SU-DHL-6 (cell line): Measurements from ENCODE around the gene KDM4F.
A peak's percentile ranks its signal among the peaks of the same experiment; 100 is the strongest.

ENCODE experiments used
- H2AFZ ChIP-seq: fragments of 200-600 bp; sonication (generic); 2 replicates; pipeline ENCODE4 v1.6.1; 2014; ENCODE audit warnings: low read depth, mild to moderate bottlenecking, moderate library complexity, mixed read lengths, antibody characterized with exemption, low read length; ENCODE audit not compliant: severe bottlenecking
- H3F3A ChIP-seq: fragments of 200-600 bp; shearing (Covaris generic); 2 replicates; pipeline ENCODE4 v1.6.0; 2016; ENCODE audit warnings: antibody characterized with exemption, mild to moderate bottlenecking; ENCODE audit not compliant: insufficient read depth
- H3K27ac ChIP-seq: fragments of 200-600 bp; sonication (generic); 2 replicates; pipeline ENCODE4 v1.5.1; 2016; ENCODE audit warnings: low read depth, mild to moderate bottlenecking, low read length, moderate library complexity, mixed read lengths
- H3K27me3 ChIP-seq: fragments of 200-600 bp; sonication (generic), shearing (Covaris generic); 2 replicates; pipeline ENCODE4 v1.6.0; 2014; ENCODE audit warnings: mild to moderate bottlenecking, low read length
- H3K36me3 ChIP-seq: fragments of 200-600 bp; sonication (generic); 2 replicates; pipeline ENCODE4 v1.6.1; 2014; ENCODE audit warnings: mild to moderate bottlenecking, low read length, mixed read lengths
- H3K4me2 ChIP-seq: fragments of 300-600, 200-600 bp; shearing (Covaris generic), sonication (generic); 2 replicates; pipeline ENCODE4 v1.6.0; 2014; ENCODE audit warnings: low read length, low read depth, mild to moderate bottlenecking; ENCODE audit not compliant: poor library complexity, severe bottlenecking
- H3K4me3 ChIP-seq: fragments of 200-600 bp; sonication (generic); 2 replicates; pipeline ENCODE4 v1.5.1; 2014; ENCODE audit warnings: antibody characterized with exemption, low read length, mild to moderate bottlenecking, mixed read lengths; ENCODE audit not compliant: insufficient read depth, poor library complexity, severe bottlenecking
- H3K79me2 ChIP-seq: fragments of 200-600 bp; sonication (generic); 2 replicates; pipeline ENCODE4 v1.6.1; 2014; ENCODE audit warnings: mild to moderate bottlenecking, low read length, moderate library complexity; ENCODE audit not compliant: insufficient read depth
- H3K9ac ChIP-seq: fragments of 200-600 bp; sonication (generic); 2 replicates; pipeline ENCODE4 v1.7.0; 2014; ENCODE audit warnings: mild to moderate bottlenecking, low read length
- H3K9me2 ChIP-seq: fragments of 200-600 bp; sonication (generic); replicated peaks from 2 replicates; pipeline ENCODE4 v1.6.1; 2014; ENCODE audit warnings: low read length; ENCODE audit not compliant: insufficient read depth
- H3K9me3 ChIP-seq: fragments of 200-600 bp; sonication (generic); 2 replicates; pipeline ENCODE4 v1.6.1; 2014; ENCODE audit warnings: low read length, mixed read lengths; ENCODE audit not compliant: insufficient read depth
- H4K20me1 ChIP-seq: fragments of 200-600 bp; sonication (generic); 2 replicates; pipeline ENCODE4 v1.6.1; 2014; ENCODE audit warnings: low read depth, mild to moderate bottlenecking, antibody characterized with exemption, low read length, moderate library complexity, mixed read lengths
- CTCF ChIP-seq: fragments of 200-600 bp; sonication (generic); IDR thresholded peaks from one replicate; pipeline ENCODE4 v1.5.1; 2017; ENCODE audit warnings: antibody characterized with exemption, mild to moderate bottlenecking, low read length, moderate library complexity; ENCODE audit not compliant: insufficient read depth, poor library complexity, severe bottlenecking
- EZH2phosphoT487 ChIP-seq: fragments of 200-600 bp; sonication (generic), shearing (Covaris generic); conservative IDR thresholded peaks from 2 replicates; pipeline ENCODE4 v1.6.1; 2018; ENCODE audit warnings: mild to moderate bottlenecking, antibody characterized with exemption, low read length, moderate library complexity, mixed read lengths

The KDM4F gene

GRCh38 chr11:95067841-95068219 is 18.6 kb downstream of the KDM4F start:
- Histone ChIP-seq H3K27ac (peak overlapping the region; percentile 55), H3K4me3 (peak overlapping the region; percentile 93), H3K9me2 (no peaks in the 10 kb centered on the region), H3K36me3 (no peaks in the 10 kb centered on the region), H3K27me3 (no peaks in the 10 kb centered on the region), H3K9me3 (no peaks in the 10 kb centered on the region), H4K20me1 (0 out of 2 replicates have a peak, but pooled peaks cover 3% of the 10 kb centered on the region), H3F3A (peaks cover 17% of the 10 kb centered on the region), H3K79me2 (peaks cover 11% of the 10 kb centered on the region; the same call in 1 of the 2 replicates), H3K4me2 (peak overlapping the region; percentile 91), H2AFZ (peak overlapping the region; percentile 65), H3K9ac (peak overlapping the region; percentile 79)
- TF ChIP-seq CTCF (no peak), EZH2phosphoT487 (no peak)

- Histone ChIP-seq H3K79me2 (peaks cover 11% of the 10 kb centered on the region; the same call in 1 of the 2 replicates), H3K9me3 (no peaks in the 10 kb centered on the region), H3K9ac (peak overlapping the region; percentile 79), H3K4me3 (peak overlapping the region; percentile 93), H3K27ac (peak overlapping the region; percentile 55), H3K9me2 (no peaks in the 10 kb centered on the region), H4K20me1 (0 out of 2 replicates have a peak, but pooled peaks cover 3% of the 10 kb centered on the region), H2AFZ (no peak overlapping the region), H3F3A (peaks cover 17% of the 10 kb centered on the region), H3K4me2 (peak overlapping the region; percentile 91), H3K36me3 (no peaks in the 10 kb centered on the region), H3K27me3 (no peaks in the 10 kb centered on the region)
- no peak for TF ChIP-seq EZH2phosphoT487
- TF ChIP-seq CTCF, result no peak
Measured at GRCh38 chr11:95068549-95068948, 19.3 kb downstream of the KDM4F start.

DNA sequence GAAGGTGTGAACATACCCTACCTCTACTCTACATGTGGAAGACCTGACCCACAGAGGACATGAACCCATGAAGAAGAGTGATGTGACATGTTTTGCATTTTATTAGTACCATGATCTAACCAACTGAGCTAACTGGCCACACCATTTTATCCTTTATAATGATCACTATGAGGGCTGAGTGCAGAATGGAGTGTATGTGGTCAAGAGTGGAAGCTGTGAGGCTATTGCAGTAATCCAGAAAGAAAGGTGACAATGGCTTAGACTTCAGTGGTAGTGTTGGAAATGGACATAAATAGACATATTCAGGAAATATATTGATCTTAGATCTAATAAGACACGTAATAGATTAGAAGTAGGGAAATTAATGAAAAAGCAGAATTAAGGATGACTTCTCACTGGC is 21.2 kb downstream of the KDM4F start:
- H3K27ac ChIP-seq, result no peak overlapping the region
- peaks cover 16% of the 10 kb centered on the region for H3F3A ChIP-seq
- H3K4me2 ChIP-seq, result no peak overlapping the region
- H3K9me2 ChIP-seq, result no peaks in the 10 kb centered on the region
- no peaks in the 10 kb centered on the region for H3K9me3 ChIP-seq
- H4K20me1 ChIP-seq, result 0 out of 2 replicates have a peak, but pooled peaks cover 3% of the 10 kb centered on the region
- H2AFZ ChIP-seq, result no peak overlapping the region
- H3K27me3 ChIP-seq, result no peaks in the 10 kb centered on the region
- no peak for TF ChIP-seq CTCF
- TF ChIP-seq EZH2phosphoT487, result no peak
- no peak overlapping the region for H3K9ac ChIP-seq
- no peak overlapping the region for H3K4me3 ChIP-seq
- H3K79me2 ChIP-seq, result peaks cover 11% of the 10 kb centered on the region; the same call in 1 of the 2 replicates
- no peaks in the 10 kb centered on the region for H3K36me3 ChIP-seq
